Measurements from ENCODE around the gene CDK7. TPM values are rescaled to one million over a fixed set of nuclear protein-coding genes. Genes with fewer than 3 reads are reported as not detected.
A peak's percentile ranks its signal among the peaks of the same experiment; 100 is the strongest.

CDK7 gene
- total RNA-seq, 1 donor, result 50.8 TPM

GRCh38 chr5:69271376-69271775 is 36.7 kb downstream of the CDK7 start:
- peak; percentile 61 for DNase-seq (ENCODE audit: low read depth)
- no peak overlapping the region for H3K4me3 ChIP-seq (ENCODE audit: low read depth, low read length)
- TF ChIP-seq CTCF (IDR thresholded peaks at IDR 0.05; ENCODE audit: insufficient read depth, low read length), result no peak

DNA sequence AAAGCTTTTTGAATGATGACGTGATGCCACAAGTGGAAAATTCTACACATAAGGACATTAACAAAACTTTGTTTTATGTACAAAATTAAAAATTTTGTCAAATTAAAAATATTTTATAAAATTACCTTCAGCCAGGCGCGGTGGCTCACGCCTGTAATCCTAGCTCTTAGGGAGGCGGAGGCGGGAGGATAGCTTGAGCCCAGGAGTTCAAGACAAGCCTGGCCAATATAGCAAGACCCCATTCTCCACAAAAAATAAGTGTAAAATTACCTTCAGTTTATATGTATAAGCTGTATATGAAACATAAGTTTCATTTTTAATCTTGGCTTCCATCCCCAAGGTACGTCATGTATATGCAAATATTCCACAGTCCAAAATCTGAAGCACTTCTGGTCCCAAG is 40.9 kb downstream of the CDK7 start:
- DNase-seq (ENCODE audit: low read depth), result no peak
- no peak for TF ChIP-seq CTCF (IDR thresholded peaks at IDR 0.05; ENCODE audit: insufficient read depth, low read length)
- H3K4me3 ChIP-seq (ENCODE audit: low read depth, low read length), result no peak overlapping the region

DNA sequence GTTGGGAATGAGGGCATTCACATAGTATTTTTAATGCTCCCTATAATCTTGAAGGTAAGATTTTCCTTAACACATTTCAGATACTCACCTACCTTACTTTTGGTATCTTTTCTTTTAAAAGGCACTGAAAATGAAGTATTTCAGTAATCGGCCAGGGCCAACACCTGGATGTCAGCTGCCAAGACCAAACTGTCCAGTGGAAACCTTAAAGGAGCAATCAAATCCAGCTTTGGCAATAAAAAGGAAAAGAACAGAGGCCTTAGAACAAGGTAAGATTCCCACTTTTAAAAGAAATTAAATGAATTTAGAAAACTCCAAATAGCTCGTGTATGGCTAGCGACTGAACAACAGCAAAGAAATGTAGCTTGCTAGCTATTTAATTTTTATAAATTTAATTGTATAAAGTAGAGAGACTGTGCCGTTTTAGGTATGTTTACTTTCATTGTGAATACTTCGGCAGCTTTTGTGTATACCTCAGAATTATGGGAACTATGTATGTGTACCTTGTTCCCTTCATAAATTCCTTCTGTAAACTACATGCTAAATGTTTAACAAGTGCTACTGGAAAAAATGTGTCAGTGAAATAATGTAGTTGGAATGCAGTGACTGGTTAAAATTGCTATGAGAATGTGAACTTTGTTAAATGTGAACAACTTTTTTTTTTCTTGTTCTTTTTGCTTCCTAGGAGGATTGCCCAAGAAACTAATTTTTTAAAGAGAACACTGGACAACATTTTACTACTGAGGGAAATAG is 41.9 kb downstream of the CDK7 start:
- no peak overlapping the region for H3K4me3 ChIP-seq (ENCODE audit: low read depth, low read length)
- TF ChIP-seq CTCF (IDR thresholded peaks at IDR 0.05; ENCODE audit: insufficient read depth, low read length), result no peak
- DNase-seq (ENCODE audit: low read depth), result no peak

DNA sequence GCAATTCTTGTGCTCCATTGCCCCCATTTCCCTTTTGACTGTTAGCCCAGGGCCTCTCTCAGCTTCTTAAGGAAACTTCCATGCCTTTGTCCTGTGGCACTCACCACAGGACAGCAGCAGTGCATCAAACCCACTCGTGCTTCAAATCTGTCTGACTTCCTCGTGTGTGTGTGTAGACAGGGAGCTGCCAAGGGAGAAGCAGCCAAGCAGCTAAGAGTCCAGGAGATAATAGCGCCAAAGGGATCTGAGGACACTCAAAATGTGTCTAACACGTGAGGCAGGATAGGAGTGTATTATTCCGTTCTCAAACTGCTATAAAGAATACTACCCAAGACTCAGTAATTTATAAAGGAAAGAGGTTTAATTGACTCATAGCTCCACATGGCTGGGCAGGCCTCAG is 44.8 kb downstream of the CDK7 start:
- H3K4me3 ChIP-seq (ENCODE audit: low read depth, low read length), result no peak overlapping the region
- TF ChIP-seq CTCF (IDR thresholded peaks at IDR 0.05; ENCODE audit: insufficient read depth, low read length), result no peak
- DNase-seq (ENCODE audit: low read depth), result no peak

DNA sequence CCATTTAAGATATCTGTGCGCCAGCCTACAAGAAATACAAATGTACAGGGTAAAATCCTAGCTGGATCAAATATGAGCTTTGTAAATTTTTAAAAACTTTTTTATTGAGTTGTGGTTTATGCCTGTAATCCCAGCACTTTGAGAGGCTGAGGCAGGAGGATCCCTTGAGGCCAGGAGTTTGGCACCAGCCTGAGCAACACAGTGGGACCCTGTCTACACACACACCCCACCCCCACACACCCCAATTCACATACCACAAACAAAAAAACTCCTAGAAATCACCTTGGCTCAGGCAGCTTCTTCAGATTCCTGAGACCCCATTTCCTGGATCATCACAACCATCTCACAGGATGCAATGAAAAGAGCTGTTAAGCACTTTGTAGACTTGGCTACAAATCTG is 46.4 kb downstream of the CDK7 start:
- no peak for DNase-seq (ENCODE audit: low read depth)
- no peak overlapping the region for H3K4me3 ChIP-seq (ENCODE audit: low read depth, low read length)
- no peak for TF ChIP-seq CTCF (IDR thresholded peaks at IDR 0.05; ENCODE audit: insufficient read depth, low read length)

DNA sequence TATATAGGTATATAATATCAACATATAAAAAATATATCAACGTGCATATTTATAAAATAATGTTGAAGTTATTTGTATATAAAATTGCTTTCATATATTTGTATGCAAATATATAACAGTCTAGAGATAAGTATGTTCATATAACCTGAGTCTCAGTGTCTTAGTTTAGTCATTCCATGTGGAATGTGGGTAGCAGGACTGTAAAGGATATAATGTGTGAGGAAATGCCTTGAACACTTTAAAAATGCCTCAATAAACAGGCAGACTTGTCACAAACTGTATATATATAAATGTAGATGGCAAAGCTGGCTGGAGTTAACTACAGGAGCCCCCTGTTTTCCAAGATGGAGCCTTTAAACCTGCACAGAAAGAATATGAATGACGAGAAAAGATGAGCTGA is 49.5 kb downstream of the CDK7 start:
- no peak for TF ChIP-seq CTCF (IDR thresholded peaks at IDR 0.05; ENCODE audit: insufficient read depth, low read length)
- H3K4me3 ChIP-seq (ENCODE audit: low read depth, low read length), result no peak overlapping the region
- no peak for DNase-seq (ENCODE audit: low read depth)
